Esophagus squamous epithelium (tissue), 5 donors: ENCODE results near the gene TM4SF1. TPM values are rescaled to one million over a fixed set of nuclear protein-coding genes. Genes with fewer than 3 reads are reported as not detected.
"Not testable (repeated sequence)": the region's sequence is repeated elsewhere in the genome, so short reads cannot be mapped to it uniquely, and the experiment has no call there.

Experiments used
- DNase-seq: peaks from one replicate; lab custom pipeline; 2025; lab: John Stamatoyannopoulos, UW
- H3K27ac ChIP-seq, 4 donors: fragments of 200-600 bp; sonication (generic); one replicate each; pipeline ENCODE4 v1.5.1; 2016 to 2019; ENCODE audit warnings: mild to moderate bottlenecking in 1 of 4
- H3K27me3 ChIP-seq, 4 donors: fragments of 200-600 bp; sonication (generic); 1 replicate in 3 of 4; 2 replicates in 1 of 4; pipeline versions ENCODE4 v1.5.1 to v1.6.0; 2017 to 2021; ENCODE audit warnings: antibody characterized with exemption in 1 of 4
- H3K36me3 ChIP-seq, 3 donors: fragments of 200-600 bp; sonication (generic); one replicate each; pipeline ENCODE4 v1.5.1; 2016 to 2019
- H3K4me1 ChIP-seq, 3 donors: fragments of 200-600 bp; sonication (generic); one replicate each; pipeline ENCODE4 v1.5.1; 2017 to 2019
- H3K4me3 ChIP-seq, 4 donors: fragments of 200-600 bp; sonication (generic); 1 replicate in 3 of 4; 2 replicates in 1 of 4; pipeline ENCODE4 v1.5.1; 2016 to 2019; ENCODE audit warnings: mild to moderate bottlenecking in 2 of 4, moderate library complexity in 1 of 4
- H3K9me3 ChIP-seq, 3 donors: fragments of 200-600 bp; sonication (generic); one replicate each; pipeline ENCODE4 v1.5.1; 2016 to 2019
- POLR2A ChIP-seq, 4 donors: fragments of 450-650 bp; IDR thresholded peaks; one replicate each; pipeline ENCODE4 v1.6.1; 2017; ENCODE audit warnings: antibody characterized with exemption in 4 of 4, mild to moderate bottlenecking in 4 of 4, moderate library complexity in 3 of 4
- WGBS, 2 donors: methylation state at CpG; one replicate each; pipeline ENCODE4 v1.1.5; 2018; 5-methylcytosine and 5-hydroxymethylcytosine counted together
- intact Hi-C: fragments of 100-400 bp; cut with DNase I; formaldehyde crosslinking; loops from one replicate; pipeline ENCODE4 v1.15.0; 2022
- total RNA-seq, 4 donors: library from RNA; depleted of rRNA; stranded (reverse); fragments of >200 nt; gene quantifications; one replicate each; pipeline ENCODE4 v1.1.0, GENCODE V29; 2016
- TF ChIP-seq, protein P1 (sequence below), 6 experiments: fragments of 450-650 bp in 4 of 6; fragments of 200-600 bp in 2 of 6; sonication (generic) in 2 of 6; IDR thresholded peaks; one replicate each; pipeline ENCODE4 v1.5.1; 2016 to 2019; ENCODE audit warnings: antibody characterized with exemption in 6 of 6, mild to moderate bottlenecking in 4 of 6, moderate library complexity in 4 of 6
- donor health status: DM: yes; HTN: yes; CAD: no.

TM4SF1 gene
- total RNA-seq, 4 donors from 2014 or later: 153 to 290 (median 169) TPM

- Histone ChIP-seq H3K27me3 (no peaks in the 10 kb centered on the region), H3K4me3 (no peak overlapping the region), H3K27ac (peak overlapping the region in 3 of 4 donors; percentile 38 to 94 (median 57)), H3K36me3 (no peaks in the 10 kb centered on the region), H3K9me3 (no peaks in the 10 kb centered on the region), H3K4me1 (peaks cover 30 to 79% (median 31%) of the 10 kb centered on the region in 3 donors)
- 71 to 84% methylated on average over 4 of the region's 4 CpGs for WGBS, 2 donors
- TF ChIP-seq, protein P1, sequence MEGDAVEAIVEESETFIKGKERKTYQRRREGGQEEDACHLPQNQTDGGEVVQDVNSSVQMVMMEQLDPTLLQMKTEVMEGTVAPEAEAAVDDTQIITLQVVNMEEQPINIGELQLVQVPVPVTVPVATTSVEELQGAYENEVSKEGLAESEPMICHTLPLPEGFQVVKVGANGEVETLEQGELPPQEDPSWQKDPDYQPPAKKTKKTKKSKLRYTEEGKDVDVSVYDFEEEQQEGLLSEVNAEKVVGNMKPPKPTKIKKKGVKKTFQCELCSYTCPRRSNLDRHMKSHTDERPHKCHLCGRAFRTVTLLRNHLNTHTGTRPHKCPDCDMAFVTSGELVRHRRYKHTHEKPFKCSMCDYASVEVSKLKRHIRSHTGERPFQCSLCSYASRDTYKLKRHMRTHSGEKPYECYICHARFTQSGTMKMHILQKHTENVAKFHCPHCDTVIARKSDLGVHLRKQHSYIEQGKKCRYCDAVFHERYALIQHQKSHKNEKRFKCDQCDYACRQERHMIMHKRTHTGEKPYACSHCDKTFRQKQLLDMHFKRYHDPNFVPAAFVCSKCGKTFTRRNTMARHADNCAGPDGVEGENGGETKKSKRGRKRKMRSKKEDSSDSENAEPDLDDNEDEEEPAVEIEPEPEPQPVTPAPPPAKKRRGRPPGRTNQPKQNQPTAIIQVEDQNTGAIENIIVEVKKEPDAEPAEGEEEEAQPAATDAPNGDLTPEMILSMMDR (IDR thresholded peaks at IDR 0.05): no peak
- no peak for TF ChIP-seq POLR2A (IDR thresholded peaks at IDR 0.05)
- DNase-seq: no peak
- intact Hi-C loops: no loop called here
Observed at GRCh38 chr3:149382101-149382467, 4.6 kb upstream of the TM4SF1 start.

DNA sequence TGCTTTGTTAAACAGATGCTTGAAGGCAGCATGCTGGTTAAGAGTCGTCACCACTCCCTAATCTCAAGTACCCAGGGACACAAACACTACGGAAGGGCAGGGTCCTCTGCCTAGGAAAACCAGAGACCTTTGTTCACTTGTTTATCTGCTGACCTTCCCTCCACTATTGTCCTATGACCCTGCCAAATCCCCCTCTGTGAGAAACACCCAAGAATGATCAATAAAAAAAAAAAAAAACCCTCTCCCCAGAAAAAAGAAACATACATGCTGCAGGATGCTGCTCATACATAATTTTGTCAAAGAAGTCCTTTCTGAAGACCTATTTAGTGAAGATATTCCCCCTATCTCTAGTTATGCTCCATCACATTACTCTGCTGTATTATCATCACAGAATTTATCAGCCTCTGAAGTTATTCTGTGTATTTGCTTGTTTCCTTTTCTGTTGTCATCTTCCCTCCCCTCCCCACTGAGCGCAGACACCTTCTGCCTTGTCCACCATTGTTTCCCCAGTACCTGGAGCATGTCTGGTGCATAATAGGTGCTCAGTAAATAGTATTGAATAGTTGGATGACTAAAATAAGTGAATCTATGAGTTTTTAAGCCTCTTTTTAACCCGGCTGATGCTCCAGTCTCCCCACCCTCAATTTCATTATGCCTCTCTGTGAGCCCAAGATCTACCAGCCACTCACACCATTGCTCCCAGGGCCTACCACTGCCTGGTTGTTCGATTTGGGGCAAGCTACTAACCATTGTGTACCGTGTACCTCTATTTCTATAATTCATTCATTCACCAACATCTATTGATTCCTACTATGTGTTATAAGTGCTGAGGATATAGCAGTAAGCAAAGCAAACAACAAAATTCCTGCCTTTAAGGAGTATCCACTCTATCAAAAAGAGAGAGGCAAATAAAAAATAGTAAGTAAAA is 4.0 kb upstream of the TM4SF1 start:
- WGBS, 2 donors: 68 to 71% methylated on average over 6 of the region's 6 CpGs
- H3K4me1 ChIP-seq: peaks cover 30 to 72% (median 31%) of the 10 kb centered on the region in 3 donors
- no peaks in the 10 kb centered on the region for H3K36me3 ChIP-seq
- intact Hi-C loops: no loop called here
- DNase-seq: no peak
- TF ChIP-seq POLR2A (IDR thresholded peaks at IDR 0.05): no peak
- TF ChIP-seq, protein P1 (IDR thresholded peaks at IDR 0.05): no peak
- H3K27me3 ChIP-seq: no peaks in the 10 kb centered on the region
- H3K9me3 ChIP-seq: no peaks in the 10 kb centered on the region
- H3K27ac ChIP-seq: peak overlapping the region in 3 of 4 donors; percentile 38 to 94 (median 57)
- no peak overlapping the region for H3K4me3 ChIP-seq

DNA sequence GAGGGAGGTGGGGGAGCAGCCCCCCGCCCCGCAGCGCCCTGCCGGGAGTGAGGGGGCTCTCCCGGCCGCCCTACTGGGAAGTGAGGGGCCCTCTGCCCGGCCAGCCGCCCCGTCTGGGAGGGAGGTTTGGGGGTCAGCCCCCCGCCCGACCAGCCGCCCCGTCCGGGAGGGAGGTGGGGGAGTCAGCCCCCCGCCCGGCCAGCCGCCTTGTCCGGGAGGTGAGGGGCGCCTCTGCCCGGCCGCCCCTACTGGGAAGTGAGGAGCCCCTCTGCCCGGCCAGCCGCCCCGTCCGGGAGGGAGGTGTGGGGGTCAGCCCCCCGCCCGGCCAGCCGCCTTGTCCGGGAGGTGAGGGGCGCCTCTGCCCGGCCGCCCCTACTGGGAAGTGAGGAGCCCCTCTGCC is 2.8 kb upstream of the TM4SF1 start:
- no CpG with 5 or more reads among the region's 32 CpGs for WGBS, 2 donors

DNA sequence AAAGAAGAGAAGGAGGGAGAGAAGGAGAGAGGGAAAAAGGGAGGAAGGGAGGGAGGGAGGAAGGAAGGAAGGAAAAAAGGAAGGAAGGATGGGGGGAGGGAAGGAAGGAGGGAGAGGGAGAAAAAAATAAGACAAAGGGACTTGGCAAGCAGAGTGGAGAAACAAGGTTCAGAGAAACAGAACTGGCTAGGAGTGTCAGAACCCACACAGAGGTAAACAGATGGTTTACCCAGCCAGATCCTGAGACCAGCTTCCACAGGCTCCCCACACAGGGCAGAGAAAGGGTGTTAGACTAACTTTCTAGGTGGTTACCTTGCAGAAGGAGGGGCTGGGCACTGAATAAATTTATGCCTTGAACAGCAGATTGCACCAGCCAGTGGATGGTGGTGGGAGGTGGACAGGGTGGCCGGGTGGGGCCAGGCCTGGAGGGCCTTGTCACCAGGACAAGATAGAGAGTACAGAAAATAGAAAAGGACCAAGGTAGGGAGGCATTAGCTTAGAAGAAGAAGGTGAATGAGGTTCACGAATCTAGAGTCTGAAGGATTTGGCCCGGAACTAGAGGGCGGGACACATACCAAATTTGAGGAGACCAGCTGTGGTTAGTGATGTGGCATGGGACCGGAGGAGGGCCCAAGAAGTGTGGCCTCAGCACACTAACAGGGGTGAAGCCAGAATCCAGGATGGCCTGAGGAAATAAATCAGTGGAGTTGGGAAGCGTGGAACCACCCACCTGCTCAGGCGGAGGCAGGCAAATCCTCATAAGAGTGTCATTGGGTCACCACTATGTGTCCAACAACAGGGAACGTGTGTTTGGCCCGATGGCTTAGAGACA is 1.2 kb upstream of the TM4SF1 start:
- Histone ChIP-seq H3K4me3 (peak overlapping the region in 3 of 4 donors; percentile 19 to 62 (median 53)), H3K36me3 (peaks cover 0 to 14% (median 0%) of the 10 kb centered on the region in 3 donors), H3K4me1 (peaks cover 13 to 66% (median 27%) of the 10 kb centered on the region in 3 donors), H3K27ac (peak overlapping the region; percentile 91 to 96 (median 92)), H3K9me3 (no peaks in the 10 kb centered on the region), H3K27me3 (no peaks in the 10 kb centered on the region)
- DNase-seq: no peak
- TF ChIP-seq, protein P1 (IDR thresholded peaks at IDR 0.05): no peak
- TF ChIP-seq POLR2A (IDR thresholded peaks at IDR 0.05): no peak
- intact Hi-C loops: no loop called here
- WGBS, 2 donors: 70 to 76% methylated on average over 9 of the region's 9 CpGs

More for the DNA sequence above, 2.8 kb upstream of the TM4SF1 start:
- H3K27me3 ChIP-seq, H3K36me3 ChIP-seq, H3K4me3 ChIP-seq, H3K9me3 ChIP-seq, DNase-seq, H3K27ac ChIP-seq, intact Hi-C loops: not testable (repeated sequence)
- peaks cover 19 to 66% (median 23%) of the 10 kb centered on the region in 3 donors for H3K4me1 ChIP-seq

DNA sequence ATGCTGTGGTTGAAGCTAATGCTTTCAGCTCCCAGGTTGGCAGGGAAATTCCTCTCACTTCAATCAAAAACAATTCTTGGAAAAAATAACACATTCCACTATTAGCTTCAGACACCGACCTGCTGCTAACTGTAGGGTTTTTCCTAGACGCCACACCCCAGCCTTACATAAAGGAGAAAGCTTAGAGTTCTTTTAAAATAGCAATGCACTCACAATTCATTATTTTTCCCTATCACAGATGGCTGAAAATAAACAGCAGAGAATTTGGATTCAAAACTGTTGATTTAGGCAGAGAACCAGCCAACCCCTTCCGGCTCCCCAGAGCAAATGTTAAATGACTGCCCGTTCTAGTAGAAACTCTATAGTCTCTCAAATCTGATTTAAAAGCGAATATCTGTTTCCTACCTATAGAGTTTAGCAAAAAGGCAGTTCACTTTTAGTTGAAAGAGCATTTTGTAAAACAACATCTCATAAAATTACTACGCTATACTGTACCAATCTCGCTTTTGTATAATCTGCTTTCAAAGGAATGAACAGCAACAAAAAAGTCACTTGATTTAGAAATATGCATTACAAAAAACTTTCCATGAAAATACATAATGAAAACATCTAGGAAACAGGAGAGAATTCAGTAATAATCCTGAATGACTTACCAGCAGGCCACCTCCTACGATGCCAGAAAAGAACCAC is 586 bp downstream of the TM4SF1 start:
- Histone ChIP-seq H3K4me1 (peaks cover 20 to 70% (median 40%) of the 10 kb centered on the region in 3 donors), H3K9me3 (no peaks in the 10 kb centered on the region), H3K27ac (peak overlapping the region; percentile 91 to 96 (median 92)), H3K27me3 (no peaks in the 10 kb centered on the region), H3K4me3 (peak overlapping the region; percentile 42 to 68 (median 58)), H3K36me3 (peaks cover 0 to 22% (median 8%) of the 10 kb centered on the region in 3 donors)
- DNase-seq: no peak
- 7 to 15% methylated on average over 8 of the region's 8 CpGs for WGBS, 2 donors
- intact Hi-C loops: no loop called here
- no peak for TF ChIP-seq POLR2A (IDR thresholded peaks at IDR 0.05)
- TF ChIP-seq, protein P1 (IDR thresholded peaks at IDR 0.05): no peak
